ENCODE measurements around the gene PWP2. TPM values are rescaled to one million over a fixed set of nuclear protein-coding genes. Genes with fewer than 3 reads are reported as not detected.
A peak's percentile ranks its signal among the peaks of the same experiment; 100 is the strongest.

Gene PWP2
- total RNA-seq, 2 experiments from 2014 or later, result 9.3 to 10.1 TPM

DNA sequence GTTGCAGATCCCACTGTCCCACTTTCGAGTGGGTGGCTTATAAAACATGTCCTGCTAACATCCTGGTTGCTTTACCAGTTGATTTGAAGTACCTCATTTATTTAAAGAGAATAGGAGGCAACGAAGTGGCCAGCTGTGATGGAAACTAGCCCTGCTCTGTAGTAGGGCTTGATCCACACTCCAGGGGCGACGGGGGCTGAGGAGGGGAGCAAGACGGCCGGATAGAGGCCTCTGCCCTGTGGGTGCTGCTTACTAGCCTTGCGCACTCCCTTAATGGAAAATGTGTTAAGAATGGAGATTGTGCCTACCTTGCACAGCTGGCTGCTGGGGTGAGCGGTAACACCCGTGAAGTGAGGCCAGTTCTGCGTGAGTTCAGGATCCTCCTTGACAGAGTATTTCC lies 41.1 kb upstream of the PWP2 start:
- CTCF ChIA-PET, result interaction anchor here (1.0 to 1.8 kb wide), 3 partner anchors 9 to 17 kb away, joined by 3 to 4 read pairs (median 4); no protein-coding TSS in a partner anchor
- DNase-seq (no peak), ATAC-seq (no peak)
- no peaks in the 10 kb centered on the region for H3K9me3 Mint-ChIP-seq
- H3K4me1 Mint-ChIP-seq (ENCODE audit: low read depth), result peaks cover 46% of the 10 kb centered on the region
- peak overlapping the region; percentile 59 for H3K4me3 Mint-ChIP-seq
- intact Hi-C loops (cut with micrococcal nuclease), result no loop called here
- peak overlapping the region; percentile 96 for H3K27ac Mint-ChIP-seq
- TF ChIP-seq, protein P1, sequence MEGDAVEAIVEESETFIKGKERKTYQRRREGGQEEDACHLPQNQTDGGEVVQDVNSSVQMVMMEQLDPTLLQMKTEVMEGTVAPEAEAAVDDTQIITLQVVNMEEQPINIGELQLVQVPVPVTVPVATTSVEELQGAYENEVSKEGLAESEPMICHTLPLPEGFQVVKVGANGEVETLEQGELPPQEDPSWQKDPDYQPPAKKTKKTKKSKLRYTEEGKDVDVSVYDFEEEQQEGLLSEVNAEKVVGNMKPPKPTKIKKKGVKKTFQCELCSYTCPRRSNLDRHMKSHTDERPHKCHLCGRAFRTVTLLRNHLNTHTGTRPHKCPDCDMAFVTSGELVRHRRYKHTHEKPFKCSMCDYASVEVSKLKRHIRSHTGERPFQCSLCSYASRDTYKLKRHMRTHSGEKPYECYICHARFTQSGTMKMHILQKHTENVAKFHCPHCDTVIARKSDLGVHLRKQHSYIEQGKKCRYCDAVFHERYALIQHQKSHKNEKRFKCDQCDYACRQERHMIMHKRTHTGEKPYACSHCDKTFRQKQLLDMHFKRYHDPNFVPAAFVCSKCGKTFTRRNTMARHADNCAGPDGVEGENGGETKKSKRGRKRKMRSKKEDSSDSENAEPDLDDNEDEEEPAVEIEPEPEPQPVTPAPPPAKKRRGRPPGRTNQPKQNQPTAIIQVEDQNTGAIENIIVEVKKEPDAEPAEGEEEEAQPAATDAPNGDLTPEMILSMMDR (IDR thresholded peaks at IDR 0.05), result no peak
- POLR2A ChIA-PET, result interaction anchor here (0.9 to 1.8 kb wide), 8 partner anchors 9 to 53 kb away, joined by 3 to 8 read pairs (median 3); no protein-coding TSS in a partner anchor
- H3K36me3 Mint-ChIP-seq (ENCODE audit: low read depth), result peaks cover 46% of the 10 kb centered on the region
- no peaks in the 10 kb centered on the region for H3K27me3 Mint-ChIP-seq

DNA sequence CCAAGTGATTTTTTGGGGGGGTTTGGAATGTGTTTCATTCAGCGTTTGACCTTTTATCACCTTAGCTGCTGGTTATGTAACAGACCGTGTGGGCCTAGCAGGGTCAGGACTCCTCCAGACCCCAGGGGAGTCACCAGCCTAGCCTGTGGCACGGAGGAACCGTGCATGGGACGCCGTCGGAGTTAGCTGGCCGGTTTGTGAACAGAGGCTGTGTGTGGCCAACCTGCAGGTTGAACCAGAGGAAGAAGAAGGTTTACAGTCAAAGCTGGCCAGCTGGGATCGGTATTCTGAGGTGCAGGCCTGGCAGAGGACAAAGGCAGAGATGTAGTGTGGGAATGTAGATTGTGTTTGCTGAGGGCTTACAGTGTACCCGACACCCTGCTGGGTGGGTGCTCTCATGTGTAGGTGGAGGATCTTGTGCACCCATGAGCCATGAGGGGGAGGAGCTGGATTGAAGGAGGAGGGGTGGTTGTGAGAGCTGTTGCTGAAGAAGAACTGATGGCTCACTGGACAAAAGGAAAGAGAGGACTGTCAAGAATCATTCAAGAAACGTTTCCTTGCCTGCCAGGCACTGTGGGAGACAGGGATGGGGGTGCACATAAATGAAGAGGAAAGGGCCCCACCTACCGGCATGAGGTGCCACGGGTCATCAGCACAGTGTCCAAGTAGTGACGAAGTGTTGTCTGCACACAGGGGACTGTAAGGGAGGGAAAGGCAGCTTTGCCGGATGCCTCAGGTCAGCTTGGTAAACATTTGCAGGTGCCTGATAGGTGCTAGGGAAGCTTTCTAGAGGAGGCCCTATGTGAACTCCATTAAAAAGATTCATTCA lies 40.0 kb upstream of the PWP2 start:
- DNase-seq, result no peak
- ATAC-seq, result no peak
- TF ChIP-seq, protein P1 (IDR thresholded peaks at IDR 0.05), result no peak
- CTCF ChIA-PET, result interaction anchor here (0.8 to 1.6 kb wide), 3 partner anchors 11 to 231 kb away, joined by 3 to 5 read pairs (median 3); no protein-coding TSS in a partner anchor
- Mint-ChIP-seq H3K4me3 (no peak overlapping the region), H3K4me1 (ENCODE audit: low read depth) (peaks cover 46% of the 10 kb centered on the region), H3K36me3 (ENCODE audit: low read depth) (peaks cover 47% of the 10 kb centered on the region), H3K9me3 (no peaks in the 10 kb centered on the region), H3K27me3 (no peaks in the 10 kb centered on the region), H3K27ac (peak overlapping the region; percentile 96)
- POLR2A ChIA-PET, result interaction anchor here (0.8 to 1.5 kb wide), 7 partner anchors 9 to 285 kb away, joined by 3 to 5 read pairs (median 3); no protein-coding TSS in a partner anchor
- intact Hi-C loops (cut with micrococcal nuclease), result no loop called here

DNA sequence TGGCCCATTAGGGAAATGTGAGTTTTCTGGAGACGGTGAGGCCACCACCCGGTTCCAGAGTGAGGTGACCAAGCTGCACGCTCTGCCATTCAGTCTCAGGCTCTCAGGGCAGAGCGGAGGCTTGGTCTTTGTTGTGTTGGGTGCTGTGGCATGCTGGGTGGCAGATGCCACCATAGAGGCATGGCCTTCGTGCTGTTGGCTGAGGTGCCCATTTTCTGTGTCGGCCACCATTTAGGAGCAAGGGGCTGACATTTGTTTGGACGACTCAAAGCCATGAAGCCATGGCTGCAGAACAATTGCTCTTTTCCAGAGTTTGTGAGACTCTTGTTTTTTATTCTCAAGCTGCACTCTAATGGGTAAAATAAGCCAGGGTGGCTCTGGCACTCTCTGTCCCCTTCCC lies 36.8 kb upstream of the PWP2 start:
- no peaks in the 10 kb centered on the region for H3K27me3 Mint-ChIP-seq
- ChIA-PET CTCF (interaction anchor here (0.6 kb wide), 1 partner anchor 373 kb away, joined by 3 read pairs; no protein-coding TSS in a partner anchor), POLR2A (interaction anchor here (3.9 kb wide), 1 partner anchor 13 kb away, joined by 20 read pairs; no protein-coding TSS in a partner anchor)
- TF ChIP-seq, protein P1 (IDR thresholded peaks at IDR 0.05), result no peak
- no peak overlapping the region for H3K4me3 Mint-ChIP-seq
- H3K4me1 Mint-ChIP-seq (ENCODE audit: low read depth), result peaks cover 38% of the 10 kb centered on the region
- ATAC-seq, result no peak
- H3K36me3 Mint-ChIP-seq (ENCODE audit: low read depth), result peaks cover 46% of the 10 kb centered on the region
- DNase-seq, result no peak
- H3K27ac Mint-ChIP-seq, result no peak overlapping the region
- H3K9me3 Mint-ChIP-seq, result no peaks in the 10 kb centered on the region
- intact Hi-C loops (cut with micrococcal nuclease), result no loop called here

DNA sequence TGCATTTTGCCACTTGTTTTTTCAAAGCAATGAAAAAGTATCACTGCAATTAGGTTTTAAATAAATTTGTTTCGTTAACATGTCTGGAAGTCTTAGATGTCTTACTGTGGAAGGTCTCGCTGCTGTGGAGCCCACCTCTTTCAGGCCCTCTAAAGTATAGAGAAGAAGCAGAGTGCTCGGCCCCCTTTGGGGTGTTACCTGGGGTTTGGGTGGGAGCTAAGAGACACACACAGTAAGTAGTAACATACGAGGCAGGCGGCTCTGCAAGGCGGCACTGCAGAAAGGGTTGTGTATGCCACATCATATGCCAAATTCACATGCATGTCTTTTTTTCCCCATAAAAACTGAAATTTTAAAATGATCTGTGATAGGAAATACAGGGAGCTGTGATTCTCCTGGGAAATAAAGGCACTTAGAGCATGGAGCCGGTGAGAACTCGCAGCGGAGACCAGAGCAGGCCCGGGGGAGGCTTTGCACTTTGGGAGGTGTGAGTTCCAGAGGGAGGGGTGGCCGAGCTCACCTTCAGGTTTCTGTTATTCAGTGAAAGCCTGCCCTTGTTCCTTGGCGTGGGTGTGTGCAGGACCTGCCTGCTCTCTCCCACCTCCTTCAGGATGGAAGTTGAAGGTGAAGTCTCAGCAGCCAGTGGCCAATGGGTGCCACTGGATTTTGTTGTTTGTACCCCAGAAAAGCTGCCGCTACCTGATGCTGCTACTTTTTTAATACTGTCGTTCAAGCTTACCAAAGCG lies 35.7 kb upstream of the PWP2 start:
- Mint-ChIP-seq H3K4me1 (ENCODE audit: low read depth) (peaks cover 31% of the 10 kb centered on the region), H3K27ac (no peak overlapping the region), H3K9me3 (no peaks in the 10 kb centered on the region), H3K27me3 (no peaks in the 10 kb centered on the region), H3K36me3 (ENCODE audit: low read depth) (peaks cover 42% of the 10 kb centered on the region), H3K4me3 (no peak overlapping the region)
- ATAC-seq, result no peak
- no peak for DNase-seq
- ChIA-PET CTCF (no interaction called here), POLR2A (interaction anchor here (0.7 to 3.9 kb wide), 3 partner anchors 12 to 14 kb away, joined by 4 to 20 read pairs (median 4); no protein-coding TSS in a partner anchor)
- intact Hi-C loops (cut with micrococcal nuclease), result no loop called here
- TF ChIP-seq, protein P1 (IDR thresholded peaks at IDR 0.05), result no peak
